Calu3 (cell line): ENCODE measurements around the gene IL1RAPL2. TPM values are rescaled to one million over a fixed set of nuclear protein-coding genes. Genes with fewer than 3 reads are reported as not detected.

Source experiments
- BruUV-seq: library from RNA; stranded (reverse); fragments of 400-500 nt; replicated peaks from 2 replicates; lab custom pipeline; 2021; lab: Mats Ljungman, UMichigan
- CTCF ChIA-PET: fragments of 300-600 bp; sonication (Branson Sonifier 250); formaldehyde crosslinking; loops from one replicate; lab custom pipeline; 2022; ENCODE audit warnings: antibody characterized with exemption; lab: Charles Lee
- DNase-seq: peaks from one replicate; pipeline ENCODE4 v3.0.0; 2022
- H3K27ac Mint-ChIP-seq: one replicate; pipeline ENCODE4 v1.8.0; 2022; ENCODE audit warnings: mixed read lengths; ENCODE audit not compliant: unreplicated experiment
- H3K27me3 Mint-ChIP-seq: one replicate; pipeline ENCODE4 v1.8.0; 2022; ENCODE audit warnings: mixed read lengths; ENCODE audit not compliant: unreplicated experiment
- H3K36me3 Mint-ChIP-seq: one replicate; pipeline ENCODE4 v1.8.0; 2022; ENCODE audit warnings: mild to moderate bottlenecking, moderate library complexity, mixed read lengths; ENCODE audit not compliant: insufficient read depth, unreplicated experiment
- H3K4me1 Mint-ChIP-seq: one replicate; pipeline ENCODE4 v1.8.0; 2022; ENCODE audit warnings: mild to moderate bottlenecking, low read depth, mixed read lengths; ENCODE audit not compliant: unreplicated experiment
- H3K4me3 Mint-ChIP-seq: one replicate; pipeline ENCODE4 v1.8.0; 2022; ENCODE audit warnings: mild to moderate bottlenecking, low read depth, moderate library complexity, mixed read lengths; ENCODE audit not compliant: unreplicated experiment
- H3K9me3 Mint-ChIP-seq: one replicate; pipeline ENCODE4 v1.8.0; 2022; ENCODE audit warnings: low read depth, mixed read lengths; ENCODE audit not compliant: unreplicated experiment
- intact Hi-C: fragments of 100-400 bp; cut with micrococcal nuclease; formaldehyde crosslinking; loops from one replicate; pipeline ENCODE4 v1.10.0; 2022; ENCODE audit not compliant: unreplicated experiment
- total RNA-seq: library from RNA; stranded (reverse); gene quantifications from 2 replicates; pipeline ENCODE4 v1.2.3, GENCODE V29; 2022
- TF ChIP-seq, protein P1 (sequence below): fragments of 200-600 bp; IDR thresholded peaks from one replicate; pipeline ENCODE4 v1.8.0; 2022; ENCODE audit warnings: antibody characterized with exemption; ENCODE audit not compliant: unreplicated experiment

The IL1RAPL2 gene
- total RNA-seq, 1 experiment from 2014 or later: not detected

GRCh38 chrX:105260291-105261043, 694.5 kb downstream of the IL1RAPL2 start:
- no peak for DNase-seq
- no TSS peak for BruUV-seq
- Mint-ChIP-seq H3K9me3 (peaks cover 12% of the 10 kb centered on the region), H3K27ac (no peak overlapping the region), H3K36me3 (no peaks in the 10 kb centered on the region), H3K4me3 (no peak overlapping the region), H3K27me3 (no peaks in the 10 kb centered on the region), H3K4me1 (no peaks in the 10 kb centered on the region)
- CTCF ChIA-PET: no interaction called here
- intact Hi-C loops: no loop called here
- TF ChIP-seq, protein P1, sequence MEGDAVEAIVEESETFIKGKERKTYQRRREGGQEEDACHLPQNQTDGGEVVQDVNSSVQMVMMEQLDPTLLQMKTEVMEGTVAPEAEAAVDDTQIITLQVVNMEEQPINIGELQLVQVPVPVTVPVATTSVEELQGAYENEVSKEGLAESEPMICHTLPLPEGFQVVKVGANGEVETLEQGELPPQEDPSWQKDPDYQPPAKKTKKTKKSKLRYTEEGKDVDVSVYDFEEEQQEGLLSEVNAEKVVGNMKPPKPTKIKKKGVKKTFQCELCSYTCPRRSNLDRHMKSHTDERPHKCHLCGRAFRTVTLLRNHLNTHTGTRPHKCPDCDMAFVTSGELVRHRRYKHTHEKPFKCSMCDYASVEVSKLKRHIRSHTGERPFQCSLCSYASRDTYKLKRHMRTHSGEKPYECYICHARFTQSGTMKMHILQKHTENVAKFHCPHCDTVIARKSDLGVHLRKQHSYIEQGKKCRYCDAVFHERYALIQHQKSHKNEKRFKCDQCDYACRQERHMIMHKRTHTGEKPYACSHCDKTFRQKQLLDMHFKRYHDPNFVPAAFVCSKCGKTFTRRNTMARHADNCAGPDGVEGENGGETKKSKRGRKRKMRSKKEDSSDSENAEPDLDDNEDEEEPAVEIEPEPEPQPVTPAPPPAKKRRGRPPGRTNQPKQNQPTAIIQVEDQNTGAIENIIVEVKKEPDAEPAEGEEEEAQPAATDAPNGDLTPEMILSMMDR: no peak

DNA sequence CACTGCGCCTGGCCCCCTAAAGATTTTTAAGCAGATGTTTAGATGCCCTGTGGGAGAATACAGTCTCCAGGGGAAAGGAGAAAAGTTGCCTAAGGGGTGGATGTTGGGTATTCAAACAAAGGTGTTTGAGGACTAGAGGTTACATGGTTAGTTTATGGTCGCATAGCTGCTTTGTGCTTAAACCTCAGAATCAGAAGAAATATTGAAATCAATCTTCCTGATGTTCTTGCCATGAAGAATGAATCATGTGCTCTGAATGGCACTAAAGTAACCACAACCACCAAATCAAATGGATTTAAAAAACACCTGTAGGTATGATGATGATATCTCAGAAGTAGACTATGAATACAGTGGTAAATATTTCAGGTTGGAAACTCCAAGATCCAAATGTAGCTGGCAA, 697.2 kb downstream of the IL1RAPL2 start:
- no peak overlapping the region for H3K4me3 Mint-ChIP-seq
- no peaks in the 10 kb centered on the region for H3K4me1 Mint-ChIP-seq
- no TSS peak for BruUV-seq
- H3K36me3 Mint-ChIP-seq: no peaks in the 10 kb centered on the region
- no peak overlapping the region for H3K27ac Mint-ChIP-seq
- no peaks in the 10 kb centered on the region for H3K27me3 Mint-ChIP-seq
- CTCF ChIA-PET: no interaction called here
- H3K9me3 Mint-ChIP-seq: peaks cover 13% of the 10 kb centered on the region
- intact Hi-C loops: no loop called here
- DNase-seq: no peak
- TF ChIP-seq, protein P1: no peak

DNA sequence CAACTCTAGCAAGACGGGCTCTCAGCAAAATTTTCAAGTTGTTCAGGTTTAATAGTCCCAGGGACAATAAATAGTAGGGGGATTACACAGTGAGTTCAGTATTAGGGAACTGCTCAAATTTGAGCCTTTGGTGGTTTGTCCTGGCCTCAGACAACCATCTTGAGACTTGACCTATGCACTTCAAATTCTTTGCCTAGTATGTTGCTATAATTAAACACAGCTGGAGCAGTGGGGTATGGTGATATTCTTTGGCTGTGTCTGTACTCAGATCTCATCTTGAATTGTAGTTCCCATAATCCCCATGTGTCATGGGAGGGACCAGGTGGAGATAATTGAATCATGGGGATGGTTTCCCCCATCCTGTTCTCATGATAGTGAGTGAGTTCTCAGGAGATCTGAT, 697.8 kb downstream of the IL1RAPL2 start:
- CTCF ChIA-PET: no interaction called here
- intact Hi-C loops: no loop called here
- TF ChIP-seq, protein P1: no peak
- no peaks in the 10 kb centered on the region for H3K27me3 Mint-ChIP-seq
- H3K4me3 Mint-ChIP-seq: no peak overlapping the region
- no peak for DNase-seq
- peaks cover 7% of the 10 kb centered on the region for H3K9me3 Mint-ChIP-seq
- no TSS peak for BruUV-seq
- H3K36me3 Mint-ChIP-seq: no peaks in the 10 kb centered on the region
- H3K4me1 Mint-ChIP-seq: no peaks in the 10 kb centered on the region
- H3K27ac Mint-ChIP-seq: no peak overlapping the region

- Mint-ChIP-seq H3K36me3 (no peaks in the 10 kb centered on the region), H3K4me1 (no peaks in the 10 kb centered on the region), H3K27ac (no peak overlapping the region), H3K9me3 (peaks cover 6% of the 10 kb centered on the region), H3K4me3 (no peak overlapping the region), H3K27me3 (no peaks in the 10 kb centered on the region)
- intact Hi-C loops: no loop called here
- no TSS peak for BruUV-seq
- no peak for DNase-seq
- TF ChIP-seq, protein P1: no peak
- CTCF ChIA-PET: no interaction called here
Observed at GRCh38 chrX:105265093-105265492, 699.1 kb downstream of the IL1RAPL2 start.
